ENCODE measurements around the gene CLPX.
A peak's percentile ranks its signal among the peaks of the same experiment; 100 is the strongest.
"Not testable (repeated sequence)": the region's sequence is repeated elsewhere in the genome, so short reads cannot be mapped to it uniquely, and the experiment has no call there.

The CLPX gene

DNA sequence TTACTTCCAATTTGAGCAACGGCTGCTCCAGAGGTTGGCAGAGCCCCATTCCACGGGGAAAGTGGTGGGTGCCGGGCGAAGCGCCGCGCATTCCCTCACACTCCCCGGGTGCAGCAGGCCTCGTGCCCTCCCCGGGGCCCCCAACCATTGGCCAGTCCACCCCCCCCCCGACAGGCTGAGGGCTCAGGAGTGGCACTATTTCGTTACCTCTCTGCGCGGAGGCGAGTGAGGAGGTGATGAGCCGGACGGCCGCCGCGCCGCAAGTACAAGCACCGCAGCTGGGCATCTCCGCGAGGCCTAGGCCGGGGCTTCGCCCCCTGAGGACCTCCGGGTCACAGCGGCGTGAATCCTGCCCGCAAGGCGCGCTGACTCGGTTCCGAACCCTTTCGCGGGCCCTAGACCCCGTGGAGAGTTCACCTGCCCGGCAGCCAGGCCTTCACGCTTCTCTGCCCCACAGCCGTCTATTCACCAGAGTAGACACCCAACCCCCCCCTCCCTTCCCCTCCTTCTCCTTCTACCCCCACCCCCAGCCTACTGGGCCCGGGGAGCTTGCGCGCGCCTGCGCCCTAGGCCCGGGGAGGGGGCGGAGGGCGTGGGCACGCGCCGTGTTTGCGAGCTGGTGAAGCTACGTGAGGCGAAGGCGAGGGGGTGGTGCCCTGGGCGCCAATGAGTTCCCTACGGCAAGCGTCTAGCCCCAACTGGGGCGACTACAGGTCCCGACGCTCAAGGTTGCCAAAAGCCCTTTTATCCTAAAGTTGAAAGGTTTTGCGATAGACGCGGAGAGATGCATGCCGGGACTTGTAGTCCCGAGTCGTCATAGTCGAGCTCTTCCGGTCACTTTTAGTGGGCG is at the start of gene CLPX:
TSS of gene CLPX (minus strand) at position 475 of the 850 bp plus-strand sequence. CDS start at position 286, 189 bp downstream.
- DNase-seq, result peak; percentile 87

GRCh38 chr15:65233696-65234095 is 48.6 kb upstream of the CLPX start:
- no peak for DNase-seq

DNA sequence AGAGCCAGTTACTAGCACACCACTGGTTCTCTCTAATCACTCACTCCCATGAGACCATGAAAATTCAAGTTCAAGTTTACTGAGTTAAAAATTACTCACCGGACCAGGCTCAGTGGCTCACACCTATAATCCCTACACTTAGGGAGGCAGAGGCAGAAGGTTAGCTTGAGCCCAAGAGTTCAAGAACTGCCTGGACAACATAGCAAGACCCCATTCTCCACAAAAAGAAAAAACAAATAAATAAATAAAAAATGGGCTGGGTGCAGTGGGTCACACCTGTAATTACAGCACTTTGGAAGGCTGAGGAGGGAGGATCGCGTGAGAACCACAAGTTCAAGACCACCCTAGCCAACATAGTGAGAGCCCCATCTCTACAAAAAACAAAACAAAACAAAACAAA is 47.4 kb upstream of the CLPX start:
- no peak for DNase-seq

GRCh38 chr15:65231306-65231705 is 46.2 kb upstream of the CLPX start:
- no peak for DNase-seq

DNA sequence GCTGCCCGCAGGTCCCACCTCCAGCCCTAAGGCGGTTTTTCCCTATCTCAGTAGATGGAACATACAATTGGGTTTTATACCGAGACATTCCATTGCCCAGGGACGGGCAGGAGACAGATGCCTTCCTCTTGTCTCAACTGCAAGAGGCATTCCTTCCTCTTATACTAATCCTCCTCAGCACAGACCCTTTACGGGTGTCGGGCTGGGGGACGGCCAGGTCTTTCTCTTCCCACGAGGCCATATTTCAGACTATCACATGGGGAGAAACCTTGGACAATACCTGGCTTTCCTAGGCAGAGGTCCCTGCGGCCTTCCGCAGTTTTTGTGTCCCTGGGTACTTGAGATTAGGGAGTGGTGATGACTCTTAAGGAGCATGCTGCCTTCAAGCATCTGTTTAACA is 41.8 kb upstream of the CLPX start:
- not testable (repeated sequence) for DNase-seq

- DNase-seq, result no peak
Observed at GRCh38 chr15:65226221-65226620, 41.1 kb upstream of the CLPX start.

GRCh38 chr15:65223996-65224395 is 38.9 kb upstream of the CLPX start:
- no peak for DNase-seq

DNA sequence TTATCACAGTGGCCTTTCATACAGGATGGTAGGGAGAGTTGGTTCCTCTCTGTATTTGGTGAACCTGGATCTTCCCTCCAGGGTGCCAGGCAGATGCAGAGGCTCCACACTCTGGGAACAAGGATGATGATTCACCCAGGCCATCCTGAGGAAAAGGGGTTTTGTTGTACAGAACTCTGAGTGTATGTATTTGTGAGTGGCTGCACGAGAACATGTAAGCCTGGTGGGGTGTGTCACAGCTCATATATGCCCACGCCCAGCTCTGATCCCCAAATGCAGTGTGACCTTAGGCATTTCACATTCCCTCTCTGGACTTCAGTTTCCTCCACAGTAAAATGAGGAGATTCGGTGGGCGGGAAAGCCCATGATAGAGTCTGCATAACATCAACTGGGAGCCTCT is 37.7 kb upstream of the CLPX start:
- DNase-seq, result no peak

DNA sequence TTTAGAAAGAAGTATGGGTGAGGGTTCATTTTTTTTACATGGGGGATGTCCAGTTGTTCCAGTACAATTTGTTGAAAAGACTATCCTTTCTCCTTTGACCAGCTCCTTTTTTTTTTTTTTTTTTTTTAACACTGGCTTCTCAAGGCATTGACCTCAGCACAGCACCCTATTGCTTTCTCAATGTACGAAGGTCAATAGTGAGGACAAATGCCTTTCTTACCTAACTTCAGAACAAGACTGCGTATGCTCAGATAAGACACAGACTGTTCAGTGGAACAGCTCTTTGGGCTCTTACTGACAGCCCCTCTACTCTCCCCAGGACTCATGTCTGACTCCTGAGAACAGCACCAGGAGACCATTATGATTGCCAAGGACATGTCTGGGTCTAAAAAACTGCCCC is 36.6 kb upstream of the CLPX start:
- no peak for DNase-seq

DNA sequence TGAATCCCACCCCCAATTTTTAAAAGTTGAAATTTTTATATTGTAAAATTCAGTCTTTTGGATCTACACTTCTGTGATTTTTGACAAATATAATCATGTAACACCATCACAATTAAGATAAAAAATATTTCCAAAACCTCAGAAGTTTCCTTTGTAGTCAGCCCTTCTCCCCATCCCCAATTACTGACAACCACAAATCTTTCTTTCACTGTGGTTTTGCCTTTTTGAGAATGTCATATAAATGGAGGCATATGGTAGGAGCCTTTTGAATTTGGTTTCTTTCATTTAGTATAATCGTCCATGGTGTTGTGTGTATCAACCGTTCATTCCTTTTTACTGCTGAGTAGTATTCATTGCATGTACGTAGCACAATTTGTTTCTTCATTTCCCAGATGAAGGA is 34.0 kb upstream of the CLPX start:
- DNase-seq, result no peak

DNA sequence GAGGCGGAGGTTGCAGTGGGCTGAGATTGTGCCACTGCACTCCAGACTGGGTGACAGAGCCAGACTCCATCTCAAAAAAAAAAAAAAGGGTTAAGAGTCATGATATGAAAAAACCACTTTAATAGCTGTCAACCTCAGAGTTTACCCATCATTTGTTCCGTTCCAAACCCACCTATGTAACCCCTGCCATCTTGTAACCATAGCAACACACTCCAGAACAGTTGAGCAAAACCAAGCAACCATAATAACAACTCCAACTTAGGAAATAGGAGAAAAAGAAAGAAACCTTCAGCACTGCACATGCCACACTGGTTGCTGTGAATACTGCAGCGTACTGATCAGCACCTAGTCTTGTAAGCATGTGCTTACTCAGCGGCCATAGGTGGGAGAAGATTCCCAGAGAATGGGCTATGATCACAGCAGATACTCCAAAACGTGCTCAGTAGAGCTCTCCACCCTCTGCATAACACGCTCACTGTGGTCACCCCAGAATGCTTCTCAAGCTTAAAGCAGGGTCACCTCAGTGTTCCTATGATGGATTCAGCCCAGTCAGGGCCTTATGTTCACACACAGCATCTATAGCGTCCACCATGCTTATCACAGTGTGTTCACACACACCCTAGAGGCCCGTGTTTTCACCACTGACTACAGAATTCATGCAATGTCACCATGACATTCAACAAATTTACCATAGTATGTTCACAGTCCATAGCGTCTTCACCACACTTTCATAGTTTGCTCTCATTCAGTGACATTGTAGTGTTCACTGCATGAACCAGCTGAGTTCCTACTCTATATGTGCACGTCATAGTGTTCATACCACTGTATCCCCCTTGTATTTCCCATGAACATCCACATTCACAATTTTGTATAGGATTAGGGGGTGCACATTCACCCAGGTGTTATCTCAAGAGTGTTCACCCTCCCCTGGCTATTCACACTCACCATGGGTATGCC is 32.7 kb upstream of the CLPX start:
- no peak for DNase-seq

- DNase-seq, result no peak
Observed at GRCh38 chr15:65215496-65215895, 30.4 kb upstream of the CLPX start.

DNA sequence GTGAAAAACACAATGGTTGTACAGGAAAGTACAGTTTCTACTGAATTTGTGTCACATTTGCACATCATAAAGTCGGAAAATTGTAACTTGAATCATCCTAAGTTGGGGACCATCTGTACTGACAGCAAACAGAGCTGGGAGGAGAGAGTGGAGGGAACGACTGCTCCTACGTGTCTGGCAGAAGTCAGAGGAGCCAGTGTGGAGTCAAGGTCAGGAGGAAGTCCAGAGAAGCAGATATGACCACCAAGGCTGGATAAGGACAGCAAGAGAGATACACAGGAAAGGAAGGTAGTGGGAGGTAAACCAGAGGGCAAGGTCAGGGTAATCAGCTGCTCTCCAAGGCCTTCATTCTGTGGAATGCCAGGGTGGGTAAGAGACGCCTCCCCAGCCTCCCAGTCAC is 28.9 kb upstream of the CLPX start:
- DNase-seq, result no peak

GRCh38 chr15:65213241-65213640 is 28.1 kb upstream of the CLPX start:
- no peak for DNase-seq

DNA sequence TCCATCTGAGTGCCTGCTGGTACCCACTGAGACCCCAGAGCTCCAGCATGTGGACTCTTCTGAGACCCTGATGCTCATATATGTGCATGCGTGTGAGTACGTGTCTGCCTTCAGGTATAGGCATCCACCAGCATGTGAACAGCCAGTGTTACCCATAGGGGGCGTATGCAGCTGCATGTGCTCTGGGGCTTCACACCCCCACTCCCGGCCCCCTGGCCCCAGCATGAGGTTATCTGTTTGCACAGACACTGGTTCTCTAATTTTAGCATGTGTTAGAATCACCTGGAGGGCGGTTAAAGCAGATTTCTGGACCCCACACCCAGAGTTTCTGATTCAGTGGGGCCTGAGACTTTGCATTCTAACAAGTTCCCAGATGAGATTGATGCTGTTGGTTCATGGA is 27.0 kb upstream of the CLPX start:
- no peak for DNase-seq

GRCh38 chr15:65211482-65211982 is 26.4 kb upstream of the CLPX start:
- no peak for DNase-seq

DNA sequence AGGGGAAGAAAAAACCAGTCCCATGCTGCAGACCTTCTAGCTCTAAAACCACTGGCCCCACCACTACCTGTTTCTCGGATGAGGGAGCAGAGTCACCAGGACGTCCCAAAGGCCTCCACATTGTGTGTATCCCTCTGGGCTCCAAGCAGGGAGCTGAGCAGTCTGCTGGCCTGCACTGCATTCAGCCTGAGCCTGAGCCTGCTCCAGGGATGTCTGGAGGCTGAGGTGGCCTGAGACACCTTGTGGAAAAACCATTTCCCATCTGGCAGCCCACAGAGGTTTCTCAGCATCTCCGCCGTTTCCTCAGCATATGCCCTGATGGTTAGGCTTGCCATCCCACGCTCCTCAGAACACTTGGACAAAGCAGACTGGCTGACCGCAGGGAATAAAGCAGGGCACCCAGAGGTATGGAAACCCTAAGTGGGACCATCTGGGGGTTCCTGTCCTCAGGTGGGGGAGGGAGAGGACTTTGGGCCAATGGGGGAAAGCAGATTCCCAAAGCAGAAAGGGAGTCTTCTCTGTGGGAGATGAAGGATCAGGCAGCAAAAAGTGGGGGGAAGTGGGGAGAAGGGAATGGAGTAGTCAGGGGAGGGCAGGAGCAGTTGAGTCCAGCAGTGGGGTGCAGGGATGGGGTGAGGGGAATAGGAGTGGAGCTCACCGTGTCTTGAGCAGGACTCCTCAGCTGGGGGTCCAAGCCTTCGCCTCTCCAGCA is 25.8 kb upstream of the CLPX start, which contains the start of gene CILP:
TSS of gene CILP (minus strand) at position 704 of the 712 bp plus-strand sequence. CDS start 1,718 bp downstream, outside the sequence.
- DNase-seq, result no peak

DNA sequence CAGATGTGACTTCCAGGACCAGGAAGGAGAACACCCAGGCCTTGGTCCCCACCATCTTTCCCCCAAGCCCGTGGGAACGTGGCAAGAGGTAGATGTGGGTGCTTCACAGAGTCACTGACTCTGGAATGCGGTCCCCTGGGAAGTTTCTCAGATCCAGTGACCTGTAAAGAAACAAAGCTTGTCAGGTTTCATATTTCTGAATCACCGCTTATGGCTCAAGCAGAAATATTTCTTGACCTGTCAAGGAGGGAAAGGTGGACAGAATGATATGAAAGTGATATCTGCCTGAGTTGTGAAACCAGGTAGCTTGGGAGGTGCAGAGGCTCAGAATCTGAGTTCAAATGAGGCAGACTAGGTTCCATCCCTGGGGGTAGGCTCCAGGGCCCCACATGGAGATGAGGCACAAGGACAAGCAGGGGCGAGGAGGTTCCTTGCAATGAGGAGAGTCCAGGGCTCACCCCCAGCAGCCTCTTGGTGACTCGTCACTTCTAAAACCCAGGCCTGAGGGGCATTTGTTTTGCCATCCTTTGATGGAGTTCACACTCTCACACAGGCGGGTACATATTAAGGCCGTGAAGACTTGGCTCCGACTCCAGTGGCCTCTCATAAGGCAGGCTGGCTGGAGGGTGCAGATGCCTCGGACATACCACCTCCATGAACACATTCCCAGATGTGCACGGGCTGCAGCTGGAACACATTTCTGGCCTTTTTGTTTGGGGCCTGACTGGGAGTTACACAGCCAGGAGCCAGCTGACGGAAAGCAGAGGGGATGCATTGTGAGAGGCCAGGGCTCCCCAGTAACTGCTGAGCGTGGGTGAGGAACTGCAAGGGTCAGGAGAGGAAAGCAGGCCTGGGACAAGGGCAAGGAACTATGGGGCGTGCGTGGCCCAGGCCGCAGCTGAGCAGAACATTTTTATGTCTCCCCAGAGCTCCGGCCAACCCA is 24.8 kb upstream of the CLPX start:
- no peak for DNase-seq

DNA sequence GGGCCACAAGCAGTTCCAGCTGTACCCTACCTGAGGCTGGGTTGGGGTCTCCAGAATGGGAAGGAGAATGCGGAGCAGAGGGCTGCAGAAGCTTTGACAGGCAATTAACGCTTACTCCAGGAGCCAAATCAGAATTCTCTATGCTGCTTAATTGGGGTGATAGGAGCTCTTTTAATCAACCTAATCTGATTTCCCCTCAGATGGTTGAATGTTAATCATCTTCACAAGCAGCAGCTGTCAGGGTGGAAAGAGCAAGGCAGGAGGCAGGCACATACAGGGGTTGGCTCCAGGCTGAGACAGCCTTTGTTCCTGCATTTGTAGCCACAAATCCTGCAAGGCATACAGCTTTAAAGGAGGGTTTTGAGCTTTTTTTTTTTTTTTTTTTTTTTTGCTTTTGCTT is 23.5 kb upstream of the CLPX start:
- DNase-seq, result no peak

DNA sequence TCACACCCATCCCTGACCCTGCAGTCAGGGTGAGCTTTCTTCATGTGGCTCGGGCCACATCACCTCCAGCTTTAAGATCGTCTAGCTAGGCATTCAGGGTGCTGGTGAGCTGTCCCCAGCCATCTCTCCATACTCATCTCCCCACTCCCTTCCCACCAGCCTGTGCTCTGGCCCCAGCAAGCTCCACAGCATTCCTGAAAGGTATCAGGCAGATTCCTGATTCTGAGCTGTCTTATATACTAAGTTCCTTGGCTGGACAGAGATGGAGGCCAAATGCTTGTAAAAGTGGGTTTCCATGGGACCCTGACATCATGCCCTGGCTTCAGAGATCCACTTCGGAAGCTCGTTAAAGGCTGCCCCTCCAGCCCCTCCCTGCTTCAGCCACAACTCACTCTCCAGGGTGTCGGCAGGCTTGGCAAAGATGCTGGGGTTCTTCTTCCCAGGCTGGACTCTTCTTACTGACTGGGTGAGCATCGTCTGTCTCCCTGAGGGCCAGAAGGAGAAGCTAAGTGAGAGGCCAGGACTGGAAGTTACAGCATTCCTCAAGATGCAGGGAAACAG is 22.2 kb upstream of the CLPX start:
- no peak for DNase-seq

DNA sequence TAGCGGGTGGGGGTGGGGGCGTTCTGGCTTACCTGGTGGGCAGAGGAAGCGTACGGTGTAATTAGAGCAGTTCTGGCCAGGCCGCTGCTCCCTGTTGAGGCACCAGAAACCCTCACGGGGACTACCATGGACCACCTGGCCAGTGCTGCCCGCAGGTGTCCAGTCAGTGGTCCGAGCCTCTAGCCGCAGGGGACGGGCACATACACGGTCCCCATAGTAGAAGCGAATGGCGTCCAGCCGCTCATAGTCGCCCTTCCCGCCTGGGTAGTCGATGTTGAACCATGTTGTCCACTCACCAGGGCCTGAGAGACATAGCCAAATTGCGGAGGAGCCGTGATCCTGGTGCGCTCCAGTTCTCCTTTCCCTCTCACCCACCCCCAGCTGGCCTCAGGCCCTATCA is 21.6 kb upstream of the CLPX start:
- no peak for DNase-seq

All from NCI-H2171 (cell line).